NCI-H1436 treated with DMSO at 0.1 percent for 48 hours (cell line): ENCODE measurements around the gene IGFBPL1.

Experiments used
- DNase-seq: peaks from one replicate; lab custom pipeline; 2025; lab: John Stamatoyannopoulos, UW

The IGFBPL1 gene

GRCh38 chr9:38395653-38396370, 28.4 kb downstream of the IGFBPL1 start:
- no peak for DNase-seq

GRCh38 chr9:38394416-38394815, 29.8 kb downstream of the IGFBPL1 start:
- no peak for DNase-seq

- no peak for DNase-seq
These were observed 31.0 kb downstream of the IGFBPL1 start for GRCh38 chr9:38393128-38393796.

GRCh38 chr9:38392235-38393127, 31.8 kb downstream of the IGFBPL1 start, which contains the start of gene ALDH1B1:
ALDH1B1 (plus strand) TSS chr9:38392702; CDS start chr9:38395749, 3,047 bp downstream.
- DNase-seq: no peak

GRCh38 chr9:38391278-38392118, 32.8 kb downstream of the IGFBPL1 start:
- DNase-seq: no peak

- DNase-seq: no peak
These were observed 33.4 kb downstream of the IGFBPL1 start for GRCh38 chr9:38390851-38391250.

- DNase-seq: no peak
These were observed 33.8 kb downstream of the IGFBPL1 start for GRCh38 chr9:38390442-38390841.

GRCh38 chr9:38389313-38389712, 34.9 kb downstream of the IGFBPL1 start:
- no peak for DNase-seq

GRCh38 chr9:38388283-38389223, 35.7 kb downstream of the IGFBPL1 start:
- no peak for DNase-seq

- DNase-seq: no peak
These were observed 36.5 kb downstream of the IGFBPL1 start for GRCh38 chr9:38387751-38388150.

- DNase-seq: no peak
These were observed 37.2 kb downstream of the IGFBPL1 start for GRCh38 chr9:38387066-38387465.

- DNase-seq: no peak
These were observed 37.8 kb downstream of the IGFBPL1 start for GRCh38 chr9:38386319-38386895.

- no peak for DNase-seq
These were observed 38.4 kb downstream of the IGFBPL1 start for GRCh38 chr9:38385896-38386295.

- no peak for DNase-seq
These were observed 39.0 kb downstream of the IGFBPL1 start for GRCh38 chr9:38384990-38385848.

- DNase-seq: no peak
These were observed 42.1 kb downstream of the IGFBPL1 start for GRCh38 chr9:38382141-38382540.

GRCh38 chr9:38380872-38381534, 43.3 kb downstream of the IGFBPL1 start:
- peak; percentile 32 for DNase-seq

- DNase-seq: peak; percentile 32
These were observed 43.9 kb downstream of the IGFBPL1 start for GRCh38 chr9:38380230-38380871.
